ENCODE measurements around the gene A3GALT2.

DNA sequence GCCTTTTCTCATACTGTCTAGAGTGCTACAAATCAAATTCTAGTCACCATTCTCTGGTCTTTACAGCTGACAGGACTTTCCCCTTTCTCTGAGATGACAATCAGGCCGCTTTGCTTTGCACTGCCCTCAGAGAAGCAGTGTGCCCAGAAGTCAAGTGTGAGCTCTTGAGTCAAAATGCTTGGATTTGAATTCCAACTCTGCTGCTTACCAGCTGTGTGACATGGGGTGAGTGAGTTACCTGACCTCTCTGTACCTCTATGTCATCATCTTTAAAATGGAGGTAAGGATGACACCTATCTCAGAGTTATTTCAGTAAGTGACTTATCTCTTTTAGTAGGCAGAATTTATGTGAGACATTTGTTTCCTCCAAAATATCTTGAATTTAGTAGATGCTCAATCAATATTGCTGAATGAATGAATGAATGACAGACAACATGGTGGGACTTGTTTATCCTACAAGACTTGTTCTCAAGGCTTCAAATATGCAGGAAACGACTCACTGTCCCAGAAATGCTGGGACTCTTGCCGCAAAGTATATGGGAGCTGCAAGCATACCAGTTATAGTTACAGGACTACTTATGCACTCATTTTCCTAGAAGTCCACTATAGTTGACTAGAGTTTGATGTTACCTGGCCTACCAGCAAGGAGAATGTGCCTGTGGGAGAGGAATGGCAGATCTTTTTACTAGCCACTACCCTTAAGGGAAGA, 38.1 kb upstream of the A3GALT2 start:
- TF ChIP-seq POLR2A (IDR thresholded peaks at IDR 0.05) (no peak), POLR2AphosphoS5 (IDR thresholded peaks at IDR 0.05) (no peak), EP300 (IDR thresholded peaks at IDR 0.05) (no peak)
- TF ChIP-seq, protein P1, sequence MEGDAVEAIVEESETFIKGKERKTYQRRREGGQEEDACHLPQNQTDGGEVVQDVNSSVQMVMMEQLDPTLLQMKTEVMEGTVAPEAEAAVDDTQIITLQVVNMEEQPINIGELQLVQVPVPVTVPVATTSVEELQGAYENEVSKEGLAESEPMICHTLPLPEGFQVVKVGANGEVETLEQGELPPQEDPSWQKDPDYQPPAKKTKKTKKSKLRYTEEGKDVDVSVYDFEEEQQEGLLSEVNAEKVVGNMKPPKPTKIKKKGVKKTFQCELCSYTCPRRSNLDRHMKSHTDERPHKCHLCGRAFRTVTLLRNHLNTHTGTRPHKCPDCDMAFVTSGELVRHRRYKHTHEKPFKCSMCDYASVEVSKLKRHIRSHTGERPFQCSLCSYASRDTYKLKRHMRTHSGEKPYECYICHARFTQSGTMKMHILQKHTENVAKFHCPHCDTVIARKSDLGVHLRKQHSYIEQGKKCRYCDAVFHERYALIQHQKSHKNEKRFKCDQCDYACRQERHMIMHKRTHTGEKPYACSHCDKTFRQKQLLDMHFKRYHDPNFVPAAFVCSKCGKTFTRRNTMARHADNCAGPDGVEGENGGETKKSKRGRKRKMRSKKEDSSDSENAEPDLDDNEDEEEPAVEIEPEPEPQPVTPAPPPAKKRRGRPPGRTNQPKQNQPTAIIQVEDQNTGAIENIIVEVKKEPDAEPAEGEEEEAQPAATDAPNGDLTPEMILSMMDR (IDR thresholded peaks at IDR 0.05) = no peak

Measured in stomach (tissue), 4 donors.